ACHN (cell line): ENCODE results near the gene PATL1.
"Not testable (repeated sequence)": the region's sequence is repeated elsewhere in the genome, so short reads cannot be mapped to it uniquely, and the experiment has no call there.

Experiments
- DNase-seq: peaks from one replicate; pipeline ENCODE4 v3.0.0-alpha.2; 2015
- in situ Hi-C: cut with HindIII; loops from 2 replicates; pipeline ENCODE4 v1.10.0; 2017; ENCODE audit warnings: low sequenced_read_pairs, low pct_ligation_motif_present, low pct_unique_long_range_greater_than_20kb

Gene PATL1

GRCh38 chr11:59668950-59669610 lies at the start of gene PATL1:
TSS of gene PATL1 (minus strand) at chr11:59669037. CDS start at chr11:59668895, 142 bp downstream.
- in situ Hi-C loops: no loop called here
- peak; percentile 97 for DNase-seq

- DNase-seq: no peak
- in situ Hi-C loops: no loop called here
Measured at GRCh38 chr11:59716051-59716450, 47.2 kb upstream of the PATL1 start.

- in situ Hi-C loops: no loop called here
- no peak for DNase-seq
Measured at GRCh38 chr11:59713745-59714144, 44.9 kb upstream of the PATL1 start, which contains the start of gene OR10V1. TSS of gene OR10V1 (minus strand) at chr11:59713845. CDS start at chr11:59713845, 0 bp downstream.

- in situ Hi-C loops: no loop called here
- no peak for DNase-seq
Measured at GRCh38 chr11:59710136-59710847, 41.5 kb upstream of the PATL1 start.

- no peak for DNase-seq
- in situ Hi-C loops: no loop called here
Measured at GRCh38 chr11:59708537-59708936, 39.7 kb upstream of the PATL1 start.

- no peak for DNase-seq
- in situ Hi-C loops: no loop called here
Measured at GRCh38 chr11:59707371-59707770, 38.5 kb upstream of the PATL1 start.

- in situ Hi-C loops: no loop called here
- peak; percentile 93 for DNase-seq
Measured at GRCh38 chr11:59706518-59707285, 37.9 kb upstream of the PATL1 start.

- DNase-seq: no peak
- in situ Hi-C loops: no loop called here
Measured at GRCh38 chr11:59705294-59705693, 36.5 kb upstream of the PATL1 start.

GRCh38 chr11:59703515-59703914 lies 34.7 kb upstream of the PATL1 start:
- DNase-seq, in situ Hi-C loops: not testable (repeated sequence)

- DNase-seq, in situ Hi-C loops: not testable (repeated sequence)
Measured at GRCh38 chr11:59700157-59700556, 31.3 kb upstream of the PATL1 start.

- in situ Hi-C loops: no loop called here
- no peak for DNase-seq
Measured at GRCh38 chr11:59698506-59698905, 29.7 kb upstream of the PATL1 start.

GRCh38 chr11:59692915-59693314 lies 24.1 kb upstream of the PATL1 start:
- in situ Hi-C loops: no loop called here

GRCh38 chr11:59691156-59691555 lies 22.3 kb upstream of the PATL1 start:
- DNase-seq: no peak
- in situ Hi-C loops: no loop called here

More at GRCh38 chr11:59692915-59693314, 24.1 kb upstream of the PATL1 start:
- no peak for DNase-seq

- in situ Hi-C loops: no loop called here
- no peak for DNase-seq
Measured at GRCh38 chr11:59689015-59689414, 20.2 kb upstream of the PATL1 start.

- DNase-seq, in situ Hi-C loops: not testable (repeated sequence)
Measured at GRCh38 chr11:59681260-59681725, 12.5 kb upstream of the PATL1 start.

- in situ Hi-C loops: no loop called here
- peak; percentile 75 for DNase-seq
Measured at GRCh38 chr11:59680287-59681154, 11.7 kb upstream of the PATL1 start.

- in situ Hi-C loops: no loop called here
- no peak for DNase-seq
Measured at GRCh38 chr11:59679347-59679746, 10.5 kb upstream of the PATL1 start.

GRCh38 chr11:59678813-59679165 lies 10.0 kb upstream of the PATL1 start:
- in situ Hi-C loops: no loop called here
- DNase-seq: no peak
